ENCODE data around the gene APOD. TPM values are rescaled to one million over a fixed set of nuclear protein-coding genes. Genes with fewer than 3 reads are reported as not detected.
"Not testable (repeated sequence)": the region's sequence is repeated elsewhere in the genome, so short reads cannot be mapped to it uniquely, and the experiment has no call there.

The APOD gene
- total and polyA plus RNA-seq, 2 of the 8 experiments (the other 6 are each of a cell fraction or from before 2014, with no cell fraction given): not detected

GRCh38 chr3:195609229-195609628 lies 25.5 kb upstream of the APOD start (continued):
- TF ChIP-seq CTBP2 (IDR thresholded peaks at IDR 0.05; ENCODE audit: borderline replicate concordance, insufficient read depth, insufficient read length, low read length) (no peak), EGR1 (IDR thresholded peaks at IDR 0.05; ENCODE audit: borderline replicate concordance, low read depth, low read length) (no peak)

DNA sequence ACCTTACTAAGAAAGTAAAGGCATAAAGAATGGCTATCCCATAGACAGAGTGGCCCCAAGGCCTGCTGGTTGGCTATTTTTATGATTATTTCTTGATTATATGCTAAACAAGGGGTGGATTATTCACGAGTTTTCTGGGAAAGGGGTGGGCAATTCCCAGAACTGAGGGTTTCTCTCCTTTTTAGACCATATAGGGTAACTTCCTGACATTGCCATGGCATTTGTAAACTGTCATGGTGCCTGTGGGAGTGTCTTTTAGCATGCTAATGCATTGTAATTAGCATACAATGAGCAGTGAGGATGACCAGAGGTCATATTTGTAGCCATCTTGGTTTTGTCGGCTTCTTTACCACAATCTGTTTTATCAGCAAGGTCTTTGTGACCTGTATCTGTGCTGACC lies 18.0 kb upstream of the APOD start:
- H4K8ac ChIP-seq (ENCODE audit: extremely low read depth, insufficient read depth, low read length); H3K79me2 ChIP-seq (ENCODE audit: control insufficient read depth in 1 of 2, insufficient read depth in 2 of 2, low read length in 2 of 2); H3K4me2 ChIP-seq (ENCODE audit: insufficient read depth in 1 of 2, low read depth in 2 of 2, low read length in 2 of 2); H4K5ac ChIP-seq (ENCODE audit: insufficient read length, low read depth, low read length); H3K23me2 ChIP-seq (ENCODE audit: low read depth, low read length); H3K4me1 ChIP-seq (replicated peaks in 1 of 4; ENCODE audit: control insufficient read depth in 3 of 4, insufficient read depth in 4 of 4, low read length in 3 of 4); H2BK20ac ChIP-seq (ENCODE audit: low read length); CTCF ChIA-PET (ENCODE audit: partially characterized antibody); H3K9ac ChIP-seq (replicated peaks in 1 of 4; ENCODE audit: extremely low read depth in 1 of 4, low read depth in 3 of 4, low read length in 3 of 4); H3K79me1 ChIP-seq (ENCODE audit: low read depth, low read length); POLR2A ChIA-PET (ENCODE audit: partially characterized antibody); H3K56ac ChIP-seq (replicated peaks; ENCODE audit: insufficient read length, low read depth, low read length); H3K18ac ChIP-seq (ENCODE audit: extremely low read depth, low read length); H2AFZ ChIP-seq (ENCODE audit: low read length); FAIRE-seq; H2BK5ac ChIP-seq (ENCODE audit: low read depth, low read length); H3K36me3 ChIP-seq (ENCODE audit: control insufficient read depth in 2 of 4, insufficient read depth in 4 of 4, low read length in 3 of 4); H4K20me1 ChIP-seq (replicated peaks in 1 of 2; ENCODE audit: control insufficient read depth in 1 of 2, insufficient read depth in 2 of 2, low read length in 2 of 2); H3K14ac ChIP-seq (ENCODE audit: insufficient read length); H3K4me3 ChIP-seq (ENCODE audit: extremely low read depth in 1 of 4, insufficient read depth in 2 of 4, low read depth in 3 of 4, low read length in 4 of 4); DNase-seq (ENCODE audit: low read depth in 1 of 2, low spot score in 2 of 2); H3K4ac ChIP-seq (replicated peaks; ENCODE audit: insufficient read length, low read depth, low read length); H2BK12ac ChIP-seq (ENCODE audit: low read depth, low read length); H2BK15ac ChIP-seq (ENCODE audit: low read length); H3K23ac ChIP-seq (ENCODE audit: insufficient read length); H2AK5ac ChIP-seq (ENCODE audit: low read depth, low read length); H2BK120ac ChIP-seq (replicated peaks; ENCODE audit: low read depth, low read length); H4K91ac ChIP-seq (replicated peaks; ENCODE audit: insufficient read length, low read length); H3K27me3 ChIP-seq (replicated peaks in 1 of 4; ENCODE audit: control insufficient read depth in 3 of 4, extremely low read depth in 1 of 4, insufficient read depth in 3 of 4, low read length in 3 of 4); H3K27ac ChIP-seq (ENCODE audit: low read depth, low read length): not testable (repeated sequence)
- 92% methylated on average over 2 of the region's 2 CpGs; no CpG with 5 or more reads in 1 of the 2 experiments for WGBS, 2 experiments (ENCODE audit: extremely low coverage in 1 of 2, insufficient coverage in 1 of 2, insufficient read length in 1 of 2, insufficient replicate concordance in 2 of 2, low coverage in 1 of 2, low lambda C conversion rate in 2 of 2, missing lambda C conversion rate in 1 of 2)
- H3K9me3 ChIP-seq (ENCODE audit: insufficient read depth in 2 of 2, low read depth in 1 of 2, low read length in 1 of 2): peaks cover 26 to 31% of the 10 kb centered on the region in 2 experiments
